Measurements from ENCODE around the gene ANKMY1. TPM values are rescaled to one million over a fixed set of nuclear protein-coding genes. Genes with fewer than 3 reads are reported as not detected.

The ANKMY1 gene
- total RNA-seq, 1 experiment from 2014 or later = 28.3 TPM

GRCh38 chr2:240494194-240494793 lies 63.5 kb downstream of the ANKMY1 start:
- Histone ChIP-seq H3K4me2 (ENCODE audit: low read length) (no peak overlapping the region), H3K9me3 (ENCODE audit: control insufficient read depth in 1 of 2, insufficient read depth in 1 of 2, low read depth in 1 of 2, low read length in 2 of 2) (peaks cover 3 to 11% of the 10 kb centered on the region in 2 experiments), H3K4me3 (replicated peaks in 1 of 2; ENCODE audit: low read depth in 1 of 2, low read length in 2 of 2) (no peak overlapping the region), H3K27me3 (ENCODE audit: insufficient read depth, low read length) (no peaks in the 10 kb centered on the region), H3K4me1 (ENCODE audit: control insufficient read depth in 1 of 2, insufficient read depth in 2 of 2, low read length in 2 of 2) (no peaks in the 10 kb centered on the region), H3K9me2 (ENCODE audit: insufficient read depth) (no peaks in the 10 kb centered on the region), H3K36me3 (ENCODE audit: control insufficient read depth in 1 of 2, insufficient read depth in 2 of 2, low read length in 2 of 2) (no peaks in the 10 kb centered on the region), H2AFZ (ENCODE audit: low read depth, low read length, poor library complexity, severe bottlenecking) (no peak overlapping the region), H3K79me2 (ENCODE audit: insufficient read depth, low read length) (no peaks in the 10 kb centered on the region), H3K9ac (ENCODE audit: low read length) (no peak overlapping the region), H4K20me1 (ENCODE audit: insufficient read depth) (no peaks in the 10 kb centered on the region), H3K27ac (ENCODE audit: low read depth, low read length) (no peak overlapping the region)
- no peak for TF ChIP-seq SP1 (IDR thresholded peaks at IDR 0.05; ENCODE audit: low read depth)
- TF ChIP-seq EGR1 (IDR thresholded peaks at IDR 0.05; ENCODE audit: low read depth) = no peak
- TF ChIP-seq MAX (IDR thresholded peaks at IDR 0.05) = no peak
- no peak for TF ChIP-seq SIN3A (IDR thresholded peaks at IDR 0.05; ENCODE audit: low read depth)
- intact Hi-C loops (cut with micrococcal nuclease) = no loop called here
- no peak for ATAC-seq
- CTCF ChIA-PET = interaction anchor here (1.2 kb wide), 1 partner anchor 346 kb away, joined by 4 read pairs; no protein-coding TSS in a partner anchor
- RAD21 ChIA-PET (ENCODE audit: low non-redundant PET in 1 of 2, low total read pairs in 2 of 2, uncharacterized antibody in 2 of 2, unreplicated experiment in 2 of 2) = no interaction called here
- POLR2A ChIA-PET = interaction anchor here (1.4 kb wide), 1 partner anchor 67 kb away, joined by 5 read pairs; no protein-coding TSS in a partner anchor
- no peak for DNase-seq (ENCODE audit: low read depth, low spot score)
- no TSS peak for BruUV-seq (replicated peaks)

- no TSS peak for BruUV-seq (replicated peaks)
- RAD21 ChIA-PET (ENCODE audit: low non-redundant PET in 1 of 2, low total read pairs in 2 of 2, uncharacterized antibody in 2 of 2, unreplicated experiment in 2 of 2) = no interaction called here
- CTCF ChIA-PET = no interaction called here
- intact Hi-C loops (cut with micrococcal nuclease) = no loop called here
- Histone ChIP-seq H3K36me3 (ENCODE audit: control insufficient read depth in 1 of 2, insufficient read depth in 2 of 2, low read length in 2 of 2) (no peaks in the 10 kb centered on the region), H4K20me1 (ENCODE audit: insufficient read depth) (no peaks in the 10 kb centered on the region), H3K4me3 (replicated peaks in 1 of 2; ENCODE audit: low read depth in 1 of 2, low read length in 2 of 2) (no peak overlapping the region), H3K27ac (ENCODE audit: low read depth, low read length) (no peak overlapping the region), H3K4me2 (ENCODE audit: low read length) (no peak overlapping the region), H3K9ac (ENCODE audit: low read length) (no peak overlapping the region), H3K4me1 (ENCODE audit: control insufficient read depth in 1 of 2, insufficient read depth in 2 of 2, low read length in 2 of 2) (no peaks in the 10 kb centered on the region), H3K9me2 (ENCODE audit: insufficient read depth) (no peaks in the 10 kb centered on the region), H2AFZ (ENCODE audit: low read depth, low read length, poor library complexity, severe bottlenecking) (no peak overlapping the region), H3K9me3 (ENCODE audit: control insufficient read depth in 1 of 2, insufficient read depth in 1 of 2, low read depth in 1 of 2, low read length in 2 of 2) (peaks cover 9 to 11% of the 10 kb centered on the region in 2 experiments), H3K27me3 (ENCODE audit: insufficient read depth, low read length) (no peaks in the 10 kb centered on the region), H3K79me2 (ENCODE audit: insufficient read depth, low read length) (no peaks in the 10 kb centered on the region)
- DNase-seq (ENCODE audit: low read depth, low spot score) (no peak), ATAC-seq (no peak)
- TF ChIP-seq POLR2A (IDR thresholded peaks at IDR 0.05; ENCODE audit: borderline replicate concordance, extremely low read depth, insufficient read depth, insufficient read length) = no peak
- no peak for TF ChIP-seq EZH2phosphoT487 (IDR thresholded peaks at IDR 0.05; ENCODE audit: borderline replicate concordance)
- TF ChIP-seq YY1 (IDR thresholded peaks at IDR 0.05; ENCODE audit: extremely low read depth, insufficient replicate concordance, low read depth, low read length) = no peak
- TF ChIP-seq ZFX (IDR thresholded peaks at IDR 0.05) = no peak
- TF ChIP-seq ELF1 (IDR thresholded peaks at IDR 0.05; ENCODE audit: borderline replicate concordance, low read depth) = no peak
- TF ChIP-seq MAX (IDR thresholded peaks at IDR 0.05) = no peak
- TF ChIP-seq ZNF274 (IDR thresholded peaks at IDR 0.05; ENCODE audit: low read depth, low read length) = no peak
- no peak for TF ChIP-seq CBX3 (IDR thresholded peaks at IDR 0.05; ENCODE audit: low read depth)
- no peak for TF ChIP-seq SRF (IDR thresholded peaks at IDR 0.05; ENCODE audit: low read depth)
- TF ChIP-seq POLR2AphosphoS5 (IDR thresholded peaks at IDR 0.05; ENCODE audit: low read depth, low read length) = no peak
- TF ChIP-seq SIN3A (IDR thresholded peaks at IDR 0.05; ENCODE audit: low read depth) = no peak
- POLR2A ChIA-PET = no interaction called here
These were observed 66.3 kb downstream of the ANKMY1 start for GRCh38 chr2:240491483-240491882.

Data from HCT116 (cell line).